ENCODE results near the gene ANKRD9. TPM values are rescaled to one million over a fixed set of nuclear protein-coding genes. Genes with fewer than 3 reads are reported as not detected.

The ANKRD9 gene
- total and polyA plus RNA-seq, 9 of the 15 experiments (the other 6 are each of a cell fraction or from before 2014, with no cell fraction given): 0.04 to 32.9 (median 5.3) TPM

DNA sequence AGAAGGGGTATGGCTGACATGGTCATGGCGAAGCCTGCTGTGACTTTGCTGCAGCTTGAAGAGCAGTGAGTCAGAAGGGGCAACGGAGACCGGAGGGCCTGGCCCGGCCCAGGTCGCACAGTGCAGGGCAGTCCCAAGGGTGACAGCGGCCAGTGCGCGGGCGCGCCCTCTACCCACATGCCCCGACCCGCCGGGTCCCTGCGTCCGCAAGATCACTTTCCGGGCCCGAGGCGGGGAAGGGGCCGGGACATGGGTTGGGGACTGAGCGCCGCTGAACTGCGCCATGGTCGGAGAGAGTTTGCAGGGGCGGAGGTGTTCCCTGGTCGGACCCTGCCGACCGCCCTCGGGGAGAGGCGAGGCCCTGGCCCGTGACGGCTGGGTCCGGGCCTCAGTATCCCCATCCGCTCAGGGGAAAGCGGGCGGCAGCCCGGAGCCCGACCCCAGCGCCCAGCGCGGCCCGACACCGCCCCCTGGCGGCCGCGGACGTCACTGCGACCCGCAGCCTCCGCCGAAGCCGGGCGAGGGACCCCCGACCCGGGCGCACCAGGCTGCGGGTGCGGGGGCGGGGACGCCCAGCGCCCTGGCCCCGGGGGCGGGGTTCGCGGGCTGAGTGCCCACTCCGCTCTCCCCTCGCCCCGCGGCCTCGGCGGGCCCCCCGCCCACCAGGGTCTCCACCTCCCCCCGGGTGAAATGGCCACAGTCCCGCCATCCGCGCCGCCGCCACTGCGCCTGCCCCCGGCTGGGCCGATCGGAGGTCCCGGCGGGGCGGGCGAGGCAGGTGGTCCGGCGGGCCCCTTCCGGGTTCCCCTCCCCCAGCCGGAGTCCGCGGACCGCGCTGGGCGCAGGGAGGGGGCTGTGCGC is 7.2 kb upstream of the ANKRD9 start (continued):
- no peak for TF ChIP-seq GMEB1 (CRISPR knock-in tag; IDR thresholded peaks at IDR 0.05)
- TF ChIP-seq ZNF232 (CRISPR knock-in tag; IDR thresholded peaks at IDR 0.05): no peak
- no peak for TF ChIP-seq RHOXF2B (CRISPR knock-in tag; conservative IDR thresholded peaks at IDR 0.05)
- TF ChIP-seq ZNF431 (CRISPR knock-in tag; IDR thresholded peaks at IDR 0.05): no peak
- no peak for TF ChIP-seq ZNF408 (CRISPR knock-in tag; IDR thresholded peaks at IDR 0.05; ENCODE audit: low read depth)
- TF ChIP-seq XRCC3 (IDR thresholded peaks at IDR 0.05): no peak
- TF ChIP-seq ZNF212 (CRISPR knock-in tag; IDR thresholded peaks at IDR 0.05): no peak
- no peak for TF ChIP-seq GABPB2 (CRISPR knock-in tag; conservative IDR thresholded peaks at IDR 0.05)
- TF ChIP-seq, protein P1, sequence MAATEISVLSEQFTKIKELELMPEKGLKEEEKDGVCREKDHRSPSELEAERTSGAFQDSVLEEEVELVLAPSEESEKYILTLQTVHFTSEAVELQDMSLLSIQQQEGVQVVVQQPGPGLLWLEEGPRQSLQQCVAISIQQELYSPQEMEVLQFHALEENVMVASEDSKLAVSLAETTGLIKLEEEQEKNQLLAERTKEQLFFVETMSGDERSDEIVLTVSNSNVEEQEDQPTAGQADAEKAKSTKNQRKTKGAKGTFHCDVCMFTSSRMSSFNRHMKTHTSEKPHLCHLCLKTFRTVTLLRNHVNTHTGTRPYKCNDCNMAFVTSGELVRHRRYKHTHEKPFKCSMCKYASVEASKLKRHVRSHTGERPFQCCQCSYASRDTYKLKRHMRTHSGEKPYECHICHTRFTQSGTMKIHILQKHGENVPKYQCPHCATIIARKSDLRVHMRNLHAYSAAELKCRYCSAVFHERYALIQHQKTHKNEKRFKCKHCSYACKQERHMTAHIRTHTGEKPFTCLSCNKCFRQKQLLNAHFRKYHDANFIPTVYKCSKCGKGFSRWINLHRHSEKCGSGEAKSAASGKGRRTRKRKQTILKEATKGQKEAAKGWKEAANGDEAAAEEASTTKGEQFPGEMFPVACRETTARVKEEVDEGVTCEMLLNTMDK (IDR thresholded peaks at IDR 0.05; ENCODE audit: borderline replicate concordance, insufficient read depth, low read depth, low read length, poor library complexity, severe bottlenecking): no peak
- TF ChIP-seq NRF1 (conservative IDR thresholded peaks at IDR 0.05 in 1 of 2, IDR thresholded peaks at IDR 0.05 in 1 of 2): peak; percentile 60 to 73
- no peak for TF ChIP-seq MBD2 (IDR thresholded peaks at IDR 0.05; ENCODE audit: borderline replicate concordance, low read depth)
- no peak for TF ChIP-seq CSDE1 (IDR thresholded peaks at IDR 0.05)
- TF ChIP-seq, protein P2, sequence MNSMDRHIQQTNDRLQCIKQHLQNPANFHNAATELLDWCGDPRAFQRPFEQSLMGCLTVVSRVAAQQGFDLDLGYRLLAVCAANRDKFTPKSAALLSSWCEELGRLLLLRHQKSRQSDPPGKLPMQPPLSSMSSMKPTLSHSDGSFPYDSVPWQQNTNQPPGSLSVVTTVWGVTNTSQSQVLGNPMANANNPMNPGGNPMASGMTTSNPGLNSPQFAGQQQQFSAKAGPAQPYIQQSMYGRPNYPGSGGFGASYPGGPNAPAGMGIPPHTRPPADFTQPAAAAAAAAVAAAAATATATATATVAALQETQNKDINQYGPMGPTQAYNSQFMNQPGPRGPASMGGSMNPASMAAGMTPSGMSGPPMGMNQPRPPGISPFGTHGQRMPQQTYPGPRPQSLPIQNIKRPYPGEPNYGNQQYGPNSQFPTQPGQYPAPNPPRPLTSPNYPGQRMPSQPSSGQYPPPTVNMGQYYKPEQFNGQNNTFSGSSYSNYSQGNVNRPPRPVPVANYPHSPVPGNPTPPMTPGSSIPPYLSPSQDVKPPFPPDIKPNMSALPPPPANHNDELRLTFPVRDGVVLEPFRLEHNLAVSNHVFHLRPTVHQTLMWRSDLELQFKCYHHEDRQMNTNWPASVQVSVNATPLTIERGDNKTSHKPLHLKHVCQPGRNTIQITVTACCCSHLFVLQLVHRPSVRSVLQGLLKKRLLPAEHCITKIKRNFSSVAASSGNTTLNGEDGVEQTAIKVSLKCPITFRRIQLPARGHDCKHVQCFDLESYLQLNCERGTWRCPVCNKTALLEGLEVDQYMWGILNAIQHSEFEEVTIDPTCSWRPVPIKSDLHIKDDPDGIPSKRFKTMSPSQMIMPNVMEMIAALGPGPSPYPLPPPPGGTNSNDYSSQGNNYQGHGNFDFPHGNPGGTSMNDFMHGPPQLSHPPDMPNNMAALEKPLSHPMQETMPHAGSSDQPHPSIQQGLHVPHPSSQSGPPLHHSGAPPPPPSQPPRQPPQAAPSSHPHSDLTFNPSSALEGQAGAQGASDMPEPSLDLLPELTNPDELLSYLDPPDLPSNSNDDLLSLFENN (IDR thresholded peaks at IDR 0.05; ENCODE audit: low read depth in 2 of 2, low read length in 2 of 2): no peak
- TF ChIP-seq KLF13 (tag; IDR thresholded peaks at IDR 0.05; ENCODE audit: borderline replicate concordance, low read depth): no peak
- no peak for TF ChIP-seq TAF9B (IDR thresholded peaks at IDR 0.05; ENCODE audit: partially characterized antibody)
- TF ChIP-seq TEAD4 (IDR thresholded peaks at IDR 0.05; ENCODE audit: low read length): no peak
- TF ChIP-seq TEAD4 (CRISPR knock-in tag; IDR thresholded peaks at IDR 0.05; ENCODE audit: borderline replicate concordance): no peak
- no peak for TF ChIP-seq PTTG1 (tag; IDR thresholded peaks at IDR 0.05; ENCODE audit: low read depth)
- no peak for TF ChIP-seq STAT5A (IDR thresholded peaks at IDR 0.05; ENCODE audit: borderline replicate concordance, low read length)
- no peak for TF ChIP-seq BACH1 (tag; IDR thresholded peaks at IDR 0.05)
- 0 out of 2 replicates have a peak, but pooled peaks have one; percentile 37 for TF ChIP-seq POLR2G (IDR thresholded peaks at IDR 0.05; ENCODE audit: low read depth, low read length)
- 0 out of 2 replicates have a peak, but pooled peaks have one; percentile 27 for TF ChIP-seq ETV5 (CRISPR knock-in tag; IDR thresholded peaks at IDR 0.05; ENCODE audit: low read depth)
